Fibroblast of peridontal ligament (primary cell): ENCODE results near the gene SLC51B.

Experiments
- DNase-seq: peaks from one replicate; pipeline ENCODE4 v3.0.0-alpha.2; 2010; ENCODE audit errors: extremely low read depth

Gene SLC51B

DNA sequence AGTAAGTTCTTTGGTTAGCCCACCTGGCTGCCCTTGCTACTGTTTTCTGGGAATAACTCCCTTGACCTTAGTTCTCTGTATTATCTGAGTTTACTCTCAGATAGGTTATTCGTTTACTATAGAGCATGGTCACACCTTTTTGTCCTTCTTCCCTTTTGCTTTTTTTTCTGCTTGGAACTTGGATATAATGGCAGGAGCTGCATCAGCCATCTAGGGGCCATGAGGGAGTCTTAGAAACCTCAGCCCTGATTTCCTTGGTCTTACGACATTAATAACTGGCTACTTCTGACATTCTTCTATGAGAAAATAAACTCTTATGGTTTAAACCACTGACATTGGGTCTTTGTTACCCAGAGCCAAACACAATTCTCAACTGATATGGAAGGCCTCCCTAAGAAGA is 3.4 kb upstream of the SLC51B start:
- DNase-seq, result no peak

DNA sequence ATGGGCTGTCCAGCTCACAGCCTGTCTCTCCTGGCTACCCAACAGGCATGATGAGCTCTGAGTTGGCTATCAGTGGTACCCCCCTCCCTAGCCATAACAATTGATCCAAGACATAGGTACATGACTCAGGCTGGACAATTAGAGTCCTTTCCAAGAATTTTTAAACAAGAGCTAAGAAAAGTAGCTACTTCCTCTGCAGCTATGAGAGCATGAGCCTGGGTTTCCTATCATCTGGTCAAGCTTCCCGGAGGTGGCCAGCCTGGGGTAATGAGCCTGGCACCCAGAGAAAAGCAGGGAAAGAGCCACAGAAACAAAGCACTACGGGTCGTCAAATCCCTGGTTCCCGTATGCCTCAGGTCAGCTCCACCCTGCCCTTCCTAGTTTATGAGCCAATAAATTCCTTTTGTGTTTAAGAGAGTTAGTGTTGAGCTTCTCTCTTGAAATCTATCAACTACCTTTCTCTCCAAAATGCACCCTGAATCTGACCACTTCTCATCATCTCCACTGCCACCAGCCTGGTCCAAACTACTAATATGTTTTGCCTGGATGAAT is 2.3 kb upstream of the SLC51B start:
- DNase-seq, result no peak

GRCh38 chr15:65044218-65044617 is 969 bp upstream of the SLC51B start:
- peak; percentile 59 for DNase-seq

- DNase-seq, result no peak
These were observed 3.1 kb downstream of the SLC51B start for GRCh38 chr15:65048241-65048640.

GRCh38 chr15:65049418-65049840 is 4.2 kb downstream of the SLC51B start:
- DNase-seq, result peak; percentile 83

GRCh38 chr15:65050270-65050669 is 5.1 kb downstream of the SLC51B start:
- DNase-seq, result no peak

DNA sequence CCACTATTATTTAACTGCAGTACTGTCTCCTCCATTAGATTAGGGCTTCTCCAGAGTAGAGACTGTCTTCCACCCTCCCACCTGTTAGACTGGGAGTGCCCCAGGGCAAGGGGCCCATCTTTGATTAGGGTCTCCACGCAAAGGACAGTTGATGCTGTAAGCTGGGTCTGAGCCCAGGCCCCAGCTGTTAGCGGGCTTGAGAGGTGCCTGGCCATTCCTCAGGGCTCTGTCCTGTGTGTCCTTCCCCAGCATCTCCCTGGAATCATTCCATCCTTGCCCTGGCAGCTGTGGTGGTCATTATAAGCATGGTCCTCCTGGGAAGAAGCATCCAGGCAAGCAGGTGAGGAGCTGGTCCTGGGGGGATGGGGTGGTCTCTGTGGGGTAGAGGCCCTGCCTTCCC is 6.1 kb downstream of the SLC51B start:
- no peak for DNase-seq

DNA sequence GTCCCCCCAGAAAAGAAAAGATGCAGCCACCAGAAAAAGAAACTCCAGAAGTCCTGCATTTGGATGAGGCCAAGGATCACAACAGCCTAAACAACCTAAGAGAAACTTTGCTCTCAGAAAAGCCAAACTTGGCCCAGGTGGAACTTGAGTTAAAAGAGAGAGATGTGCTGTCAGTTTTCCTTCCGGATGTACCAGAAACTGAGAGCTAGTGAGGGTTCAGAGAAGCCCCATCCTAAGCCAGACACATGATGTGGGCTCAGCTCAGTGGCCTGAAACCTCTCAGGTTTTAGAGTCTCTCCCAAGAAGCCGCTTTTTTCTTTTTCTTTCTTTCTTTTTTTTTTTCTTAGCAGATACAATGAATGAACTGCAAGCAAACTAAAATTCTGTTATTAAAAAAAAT is 7.8 kb downstream of the SLC51B start:
- DNase-seq, result no peak

DNA sequence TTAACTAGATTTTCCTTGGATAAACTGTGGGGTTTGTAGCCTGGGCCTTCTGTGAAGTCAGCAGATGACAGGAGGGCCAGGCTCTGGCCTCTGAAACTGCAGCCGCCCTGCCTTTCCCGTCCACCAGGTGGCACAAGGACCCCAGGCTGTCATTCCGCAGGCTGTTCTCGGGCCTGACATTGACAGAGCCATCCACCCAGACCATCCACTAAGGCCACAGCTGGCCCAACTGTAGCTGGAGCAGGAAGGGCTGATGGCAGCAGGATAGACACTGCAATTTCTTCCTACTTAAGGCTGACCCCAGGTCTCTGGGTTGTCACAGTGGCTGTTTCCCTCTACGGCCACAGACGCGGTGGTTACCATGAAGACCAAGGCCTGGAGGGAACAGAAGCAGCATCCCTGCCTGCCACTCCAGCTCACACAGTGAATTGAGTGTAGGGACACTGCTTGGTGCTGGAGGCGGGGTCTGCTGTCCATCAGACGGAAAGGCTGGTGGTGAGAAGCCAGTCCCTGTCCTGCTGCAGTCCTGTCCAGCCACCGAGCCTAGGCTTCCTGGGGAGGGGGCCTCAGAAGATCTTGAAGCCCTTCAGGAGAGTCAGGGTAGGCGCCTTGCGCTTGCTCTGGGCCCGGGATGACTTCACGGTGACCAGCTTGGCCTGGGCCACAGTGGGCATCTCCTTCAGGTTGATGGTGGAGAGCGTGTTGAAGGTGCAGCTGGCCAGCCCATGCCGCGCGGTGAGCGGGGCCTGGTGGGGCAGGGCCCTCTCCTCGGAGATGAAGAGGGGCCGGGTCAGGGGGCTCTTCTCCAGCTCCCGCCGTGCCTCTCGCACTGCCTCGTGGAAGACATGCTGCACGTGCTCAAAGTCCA is 9.4 kb downstream of the SLC51B start:
- peak; percentile 71 for DNase-seq

DNA sequence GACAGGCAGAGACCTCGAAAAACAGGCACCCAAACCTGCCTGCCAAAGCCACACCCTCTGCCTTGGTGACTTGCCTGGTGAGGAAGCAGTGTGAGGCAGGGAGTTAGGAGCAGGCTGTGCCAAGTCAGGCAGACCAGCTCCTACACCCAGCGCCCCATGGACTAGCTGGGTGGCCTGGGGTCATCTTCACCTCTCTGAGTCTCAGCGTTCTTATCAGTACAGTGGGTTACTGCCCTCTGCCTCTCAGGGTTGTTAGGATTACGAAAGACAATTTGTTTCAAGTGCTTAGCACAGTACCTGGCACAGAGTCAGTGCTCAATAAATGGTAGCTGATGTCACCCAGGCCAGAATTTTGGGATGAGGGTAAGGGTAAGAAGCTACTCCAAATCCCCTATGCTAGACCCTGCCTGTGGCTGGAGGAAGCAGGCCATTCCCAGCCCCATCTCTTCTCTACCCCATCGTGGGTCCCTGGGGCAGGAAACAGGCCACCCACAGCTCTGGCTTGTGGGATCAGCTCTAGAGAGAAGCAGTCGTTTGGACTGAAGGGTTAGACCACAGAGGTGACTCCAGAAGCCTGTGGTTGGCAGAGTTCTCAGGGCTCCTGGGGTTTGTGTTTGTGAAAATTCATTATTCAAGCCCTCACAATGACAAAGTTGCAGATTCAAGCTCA is 10.1 kb downstream of the SLC51B start:
- DNase-seq, result no peak

- DNase-seq, result no peak
These were observed 10.9 kb downstream of the SLC51B start for GRCh38 chr15:65056106-65056505.

DNA sequence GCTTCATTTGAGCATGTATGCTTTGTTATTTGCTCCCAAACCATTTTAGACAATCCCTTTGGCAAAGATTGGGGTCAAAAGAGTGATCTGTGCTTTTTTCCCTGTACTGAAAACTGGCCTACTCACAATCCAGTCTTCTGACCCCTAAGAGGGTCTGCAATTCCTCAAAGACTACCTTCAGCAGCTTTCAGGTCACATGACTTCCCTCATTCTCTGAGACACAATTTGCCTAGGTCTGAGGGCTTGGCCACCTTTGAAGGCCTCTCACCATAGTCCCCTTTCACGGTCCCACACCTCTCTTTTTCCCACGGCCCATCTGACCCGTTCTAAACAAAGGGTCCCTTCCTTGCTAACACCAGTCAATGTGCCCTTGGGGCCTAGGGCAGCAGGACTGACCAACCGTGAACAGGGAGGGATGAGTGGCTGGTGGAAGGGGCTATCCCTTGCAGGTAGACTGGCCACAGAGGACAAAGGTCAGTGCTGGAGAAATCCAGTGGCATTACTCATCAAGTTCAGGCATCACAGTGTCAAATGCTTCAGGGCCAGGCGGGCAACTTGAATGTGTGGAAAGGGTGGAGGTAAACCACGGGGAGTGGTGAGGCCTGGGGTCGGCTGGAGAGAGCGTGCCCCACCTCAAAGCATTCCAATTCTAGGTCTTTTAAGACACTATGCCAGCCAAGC is 11.8 kb downstream of the SLC51B start:
- no peak for DNase-seq

- DNase-seq, result no peak
These were observed 12.4 kb downstream of the SLC51B start for GRCh38 chr15:65057549-65057940.

GRCh38 chr15:65058394-65059368 is 13.5 kb downstream of the SLC51B start:
- DNase-seq, result no peak

GRCh38 chr15:65059369-65059750 is 14.2 kb downstream of the SLC51B start:
- DNase-seq, result no peak

GRCh38 chr15:65059931-65060596 is 14.9 kb downstream of the SLC51B start:
- no peak for DNase-seq

DNA sequence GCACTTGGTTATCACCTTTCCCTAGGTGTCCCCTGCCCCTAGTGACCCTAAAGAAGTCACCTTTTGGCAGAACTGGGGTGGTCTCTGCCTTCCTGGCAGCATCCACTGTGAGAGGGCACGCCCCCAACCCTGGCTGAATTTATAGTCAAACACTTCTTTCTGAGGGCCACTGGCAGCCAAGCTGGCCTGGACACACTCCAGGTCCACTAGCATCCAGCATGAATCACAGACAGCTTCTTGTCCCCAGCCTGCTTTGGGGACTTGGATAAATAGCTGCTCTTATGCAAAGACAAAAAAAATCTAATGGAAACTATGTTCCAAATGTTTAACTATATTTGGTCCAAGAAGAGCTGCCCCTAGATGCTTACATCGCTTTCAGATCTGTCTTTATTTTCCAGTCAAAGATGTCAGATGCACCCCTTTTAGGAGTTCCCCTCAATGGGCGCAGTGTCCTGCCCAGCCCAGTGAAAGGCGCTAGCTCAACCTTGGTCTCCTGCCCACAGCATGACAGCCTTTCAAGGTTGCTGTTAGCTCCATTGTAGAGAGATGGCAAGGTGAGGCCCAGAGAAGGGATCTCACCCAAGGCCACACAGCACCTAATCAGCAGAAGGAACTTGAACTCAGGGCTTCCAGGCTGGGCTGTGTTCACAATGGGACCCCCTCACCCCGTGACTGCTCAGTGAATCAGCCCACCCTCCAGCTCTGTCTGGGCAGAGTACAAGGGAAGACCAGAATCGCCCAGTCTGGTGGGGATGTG is 15.6 kb downstream of the SLC51B start:
- DNase-seq, result no peak

GRCh38 chr15:65062061-65062460 is 16.9 kb downstream of the SLC51B start:
- no peak for DNase-seq

GRCh38 chr15:65062726-65063125 is 17.5 kb downstream of the SLC51B start:
- no peak for DNase-seq
